Activated gamma-delta T cell treated with anti-CD3 and anti-CD28 coated beads, Interleukin-2, amount 50 U/mL, for 16 hours (primary cell): ENCODE results near the gene PYGB.

ENCODE experiments used
- DNase-seq: peaks from one replicate; pipeline ENCODE4 v3.0.0-alpha.2; 2020; ENCODE audit warnings: low read depth

The PYGB gene

DNA sequence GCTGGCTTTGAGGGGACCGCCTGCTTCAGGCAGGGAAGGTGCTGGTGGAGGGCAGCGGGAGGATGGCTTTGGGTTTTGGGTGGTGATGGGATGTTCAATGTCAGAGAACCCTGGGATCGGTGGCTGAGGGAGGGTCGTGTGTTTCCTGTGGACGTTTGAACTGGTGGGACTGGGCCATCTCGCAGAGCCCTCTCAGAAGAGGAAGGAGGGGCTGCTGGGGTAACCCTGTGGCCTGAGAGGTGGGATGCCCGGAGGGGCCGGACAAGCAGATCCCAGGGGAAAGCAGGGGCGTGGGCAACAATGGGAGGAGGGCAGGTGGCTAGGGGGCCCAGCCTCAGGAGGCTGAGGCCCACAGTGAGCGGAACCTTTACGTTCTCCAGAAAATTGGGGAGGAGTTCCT, 34.9 kb downstream of the PYGB start:
- no peak for DNase-seq

DNA sequence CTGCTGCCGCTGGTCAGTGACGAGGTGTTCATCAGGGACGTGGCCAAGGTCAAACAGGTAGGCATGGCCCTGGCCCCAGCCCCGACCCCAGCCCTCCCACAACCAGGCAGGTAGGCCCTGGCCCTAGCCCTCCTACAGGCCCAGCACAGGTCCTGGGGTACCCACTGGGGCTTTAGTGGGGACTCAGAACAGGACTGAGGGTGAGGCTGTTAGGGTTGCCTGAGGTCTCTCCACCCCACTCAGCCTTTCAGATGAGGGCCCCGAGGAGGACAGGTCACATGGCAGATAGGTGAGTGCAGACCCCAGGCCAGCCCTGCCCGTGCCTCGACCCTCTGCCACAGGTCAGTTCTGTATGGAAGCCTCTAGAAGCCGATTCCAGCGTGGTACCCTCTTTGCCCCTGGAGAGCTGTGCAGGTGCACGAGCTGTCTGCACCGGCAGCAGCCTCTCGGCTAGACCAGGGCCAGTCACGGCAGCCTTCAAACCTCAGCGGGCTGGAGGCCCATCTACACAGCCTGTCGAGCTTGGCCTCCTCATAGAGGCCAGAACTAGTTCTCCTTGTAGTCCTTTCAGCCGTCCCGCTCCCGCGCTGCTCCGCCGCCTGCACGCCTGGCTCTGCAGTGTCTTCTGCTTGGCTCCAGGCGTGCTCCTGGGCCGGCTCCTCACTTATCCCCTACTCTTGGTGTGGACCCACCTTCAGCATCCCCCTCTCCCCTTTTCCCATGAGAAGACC, 35.5 kb downstream of the PYGB start:
- DNase-seq, result no peak

DNA sequence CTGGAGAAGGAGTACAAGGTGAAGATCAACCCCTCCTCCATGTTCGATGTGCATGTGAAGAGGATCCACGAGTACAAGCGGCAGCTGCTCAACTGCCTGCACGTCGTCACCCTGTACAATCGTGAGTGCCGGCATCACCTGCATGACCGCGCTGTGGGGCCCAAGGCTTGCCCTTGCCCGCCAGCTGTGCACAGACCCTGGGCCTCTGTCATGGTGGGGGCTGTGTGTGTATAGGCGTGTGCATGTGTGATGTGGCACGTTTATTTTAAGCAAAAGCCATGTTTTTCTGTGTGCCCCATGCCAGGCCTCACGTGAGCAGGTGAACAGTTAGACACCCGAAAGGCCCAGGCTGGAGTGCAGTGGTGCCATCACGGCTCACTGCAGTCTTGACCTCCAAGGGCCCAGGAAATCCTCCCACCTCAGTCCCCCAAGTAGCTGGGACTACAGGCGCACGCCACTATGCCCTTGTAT, 36.3 kb downstream of the PYGB start:
- DNase-seq, result no peak

DNA sequence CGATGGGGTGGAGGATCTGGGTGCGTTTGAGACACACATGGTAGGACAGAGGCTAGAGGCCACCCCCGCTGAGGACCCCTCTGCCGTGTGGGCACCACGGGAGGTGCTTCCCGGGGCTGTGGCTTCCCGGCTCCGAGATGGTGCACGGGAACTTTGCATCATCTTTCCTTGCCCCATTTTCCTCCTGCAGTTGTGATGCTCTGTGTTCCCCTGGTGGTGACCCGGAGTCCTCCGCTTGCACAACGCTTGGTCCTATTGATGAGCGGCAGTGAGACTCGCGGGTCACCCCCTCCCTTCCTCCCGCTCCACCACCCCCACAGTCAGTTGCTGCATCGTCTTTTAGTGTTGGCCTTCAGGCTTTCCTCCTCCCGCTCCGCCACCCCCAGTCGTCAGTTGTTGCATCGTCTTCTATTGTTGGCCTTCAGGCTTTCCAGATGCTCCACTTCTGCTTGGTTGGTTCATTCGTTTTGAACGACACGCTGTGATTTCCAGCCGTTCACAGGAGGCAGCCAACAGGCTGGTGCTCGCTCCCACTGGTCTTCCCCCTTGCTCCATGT, 37.3 kb downstream of the PYGB start:
- no peak for DNase-seq

DNA sequence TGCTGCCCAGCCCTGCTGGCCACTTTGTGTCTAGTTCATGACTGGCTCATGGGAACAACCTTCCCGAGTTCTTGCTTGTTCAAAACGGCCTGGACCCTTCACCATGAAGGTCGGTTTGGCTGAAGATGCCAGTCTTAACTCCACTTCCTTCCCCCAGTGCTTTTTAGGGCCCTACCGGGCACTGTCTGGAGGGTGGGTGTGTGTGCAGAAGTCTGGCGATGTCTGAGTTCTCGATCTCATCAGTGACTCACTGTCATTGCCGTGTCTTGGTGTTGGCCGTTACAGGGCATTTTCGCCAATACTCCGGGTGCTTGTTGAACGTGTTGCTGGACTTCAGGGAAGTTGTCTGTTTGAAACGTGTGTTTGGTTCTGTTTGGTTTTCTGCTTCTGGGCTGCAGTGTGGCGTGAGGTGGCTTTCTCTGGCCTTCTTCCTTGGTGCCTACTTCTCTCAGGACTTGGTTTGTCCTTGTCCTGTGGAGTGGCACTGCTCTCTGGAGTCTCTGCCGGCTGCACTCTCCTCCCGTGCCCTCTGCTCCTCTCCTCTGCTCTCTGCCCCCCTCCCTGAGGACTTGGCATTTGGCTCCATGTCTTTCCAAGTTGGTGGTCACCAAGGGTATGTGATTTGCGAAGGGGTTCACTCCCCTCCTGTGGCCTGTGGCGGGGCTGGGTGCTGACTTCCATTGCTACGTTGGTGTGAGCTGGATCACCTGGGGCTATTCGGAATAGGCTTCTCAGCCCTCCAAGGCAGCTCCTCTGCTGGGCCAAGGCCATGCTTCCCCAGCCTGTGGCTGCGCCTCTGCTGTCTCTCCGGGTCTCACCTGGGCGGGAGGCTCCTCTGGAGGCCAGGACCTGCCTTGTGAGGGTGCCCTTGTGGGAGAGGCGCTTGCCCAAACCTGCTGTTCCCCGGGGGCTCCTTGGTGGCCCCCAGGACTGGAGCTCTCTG, 38.2 kb downstream of the PYGB start:
- DNase-seq, result no peak

DNA sequence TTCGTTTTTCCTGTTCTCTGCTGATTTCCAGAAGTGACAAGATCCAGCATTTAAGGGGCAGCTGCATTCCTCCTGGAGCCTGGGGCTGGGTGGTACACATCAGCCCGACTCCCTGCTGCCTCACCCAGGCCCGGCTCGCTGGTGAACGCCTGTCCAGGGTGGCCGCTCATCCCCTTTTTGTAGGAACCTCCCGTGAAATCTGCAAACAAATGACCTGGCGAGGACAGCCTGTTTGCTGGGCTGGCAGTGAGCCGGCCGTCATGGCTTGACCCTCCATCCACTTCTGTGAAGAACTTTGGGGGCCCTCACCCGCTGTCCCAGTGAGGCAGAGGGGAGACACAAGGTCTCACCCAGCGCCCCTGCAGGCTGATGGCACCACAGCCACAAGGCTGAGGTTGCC, 39.0 kb downstream of the PYGB start:
- no peak for DNase-seq

DNA sequence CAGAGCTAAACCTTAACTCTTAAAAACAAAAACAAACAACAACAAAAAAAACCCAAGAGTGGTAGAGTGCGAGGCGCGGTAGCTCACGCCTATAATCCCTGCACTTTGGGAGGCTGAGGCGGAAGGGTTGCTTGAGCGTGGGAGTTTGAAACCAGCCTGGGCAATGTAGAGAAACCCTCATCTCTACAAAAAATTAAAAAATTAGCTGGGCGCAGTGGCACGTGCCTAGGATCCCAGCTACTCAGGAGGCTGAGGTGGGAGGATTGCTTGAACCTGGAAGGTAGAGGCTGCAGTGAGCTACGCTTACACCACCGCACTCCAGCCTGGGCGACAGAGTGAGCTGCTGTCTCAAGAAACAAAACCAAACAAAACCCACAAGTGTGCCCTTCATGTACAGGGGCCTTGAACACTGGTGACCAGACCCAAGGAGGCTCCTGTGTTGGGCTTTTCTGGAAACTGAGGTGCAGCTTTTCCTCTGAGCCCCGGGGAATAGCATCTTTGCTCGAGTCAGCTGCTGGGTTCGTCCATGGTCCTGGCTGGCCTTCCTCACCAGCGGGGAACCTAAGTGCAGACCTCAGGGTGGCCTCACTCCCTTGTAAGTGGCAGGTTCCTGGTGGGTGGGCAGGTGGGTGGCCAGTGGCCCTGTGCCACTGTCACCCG, 39.9 kb downstream of the PYGB start:
- DNase-seq, result no peak

DNA sequence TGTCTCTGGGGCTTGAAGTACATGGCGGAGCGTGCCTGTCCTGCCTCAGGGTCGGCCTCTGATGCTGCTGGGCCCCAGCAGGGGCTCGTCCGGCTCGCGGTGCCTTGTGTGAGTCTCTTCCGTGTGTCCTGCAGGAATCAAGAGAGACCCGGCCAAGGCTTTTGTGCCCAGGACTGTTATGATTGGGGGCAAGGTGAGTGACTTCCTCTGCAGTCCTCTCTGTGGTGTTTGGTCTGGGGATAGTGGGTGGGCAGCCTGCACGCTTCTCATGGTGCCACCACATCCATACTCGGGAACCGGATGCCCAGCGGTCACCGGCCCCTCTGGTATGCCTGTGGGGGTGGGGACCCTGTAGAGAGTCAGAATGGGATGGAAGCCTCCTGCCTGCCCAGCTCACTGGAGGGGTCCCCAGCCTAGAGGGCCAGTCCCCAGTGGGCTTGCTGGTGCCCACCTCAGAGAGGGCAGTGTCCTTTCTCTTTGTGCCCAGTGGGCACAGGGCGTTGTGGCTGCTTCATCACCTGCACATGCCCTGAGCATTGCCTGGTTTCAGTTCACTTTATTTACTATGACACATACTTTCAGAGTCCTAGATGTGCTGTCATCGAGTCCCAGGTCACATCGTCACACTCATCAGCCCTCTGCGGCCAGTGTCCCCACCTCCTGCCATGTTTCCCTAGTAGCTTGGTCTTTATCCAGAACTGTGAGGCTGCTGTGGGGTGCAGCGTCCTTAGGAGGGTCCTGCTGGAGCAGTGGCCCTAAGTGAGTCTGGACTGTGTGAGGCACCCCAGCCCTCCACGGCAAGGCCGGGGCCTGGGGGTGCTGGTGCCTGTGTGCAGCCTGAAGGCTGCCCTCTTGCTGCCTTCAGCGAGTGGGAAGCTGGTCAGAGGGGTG, 40.7 kb downstream of the PYGB start:
- DNase-seq, result no peak

DNA sequence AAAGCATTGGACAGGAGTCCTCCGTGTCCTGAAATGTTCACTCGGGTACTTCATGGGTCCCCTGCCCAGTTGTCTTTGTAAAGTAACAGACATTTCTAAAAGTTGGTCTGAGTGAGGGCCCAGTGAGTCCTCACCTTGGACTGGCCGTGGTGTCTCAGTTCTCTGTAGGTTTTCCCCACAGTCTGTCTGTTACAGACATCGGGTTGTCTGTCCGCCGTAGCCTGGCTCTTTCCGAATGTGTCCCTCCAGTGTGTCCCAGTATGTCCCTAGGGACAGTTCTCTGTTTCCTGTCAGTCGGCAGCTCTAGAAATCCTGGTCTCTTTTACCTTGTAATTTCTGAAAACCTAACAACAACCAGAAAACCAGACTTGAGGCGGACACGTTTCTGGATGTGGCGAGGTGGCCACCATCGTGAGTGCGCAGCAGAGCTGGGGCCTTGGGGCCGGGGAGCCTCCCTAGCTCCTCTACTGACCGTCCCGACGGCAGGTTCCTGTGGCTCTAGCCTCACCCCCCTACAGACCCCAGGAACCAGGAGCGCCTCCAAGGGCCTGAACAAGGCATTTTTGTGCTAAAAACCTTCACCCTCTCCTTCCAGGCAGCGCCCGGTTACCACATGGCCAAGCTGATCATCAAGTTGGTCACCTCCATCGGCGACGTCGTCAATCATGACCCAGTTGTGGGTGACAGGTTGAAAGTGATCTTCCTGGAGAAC, 42.2 kb downstream of the PYGB start:
- no peak for DNase-seq

DNA sequence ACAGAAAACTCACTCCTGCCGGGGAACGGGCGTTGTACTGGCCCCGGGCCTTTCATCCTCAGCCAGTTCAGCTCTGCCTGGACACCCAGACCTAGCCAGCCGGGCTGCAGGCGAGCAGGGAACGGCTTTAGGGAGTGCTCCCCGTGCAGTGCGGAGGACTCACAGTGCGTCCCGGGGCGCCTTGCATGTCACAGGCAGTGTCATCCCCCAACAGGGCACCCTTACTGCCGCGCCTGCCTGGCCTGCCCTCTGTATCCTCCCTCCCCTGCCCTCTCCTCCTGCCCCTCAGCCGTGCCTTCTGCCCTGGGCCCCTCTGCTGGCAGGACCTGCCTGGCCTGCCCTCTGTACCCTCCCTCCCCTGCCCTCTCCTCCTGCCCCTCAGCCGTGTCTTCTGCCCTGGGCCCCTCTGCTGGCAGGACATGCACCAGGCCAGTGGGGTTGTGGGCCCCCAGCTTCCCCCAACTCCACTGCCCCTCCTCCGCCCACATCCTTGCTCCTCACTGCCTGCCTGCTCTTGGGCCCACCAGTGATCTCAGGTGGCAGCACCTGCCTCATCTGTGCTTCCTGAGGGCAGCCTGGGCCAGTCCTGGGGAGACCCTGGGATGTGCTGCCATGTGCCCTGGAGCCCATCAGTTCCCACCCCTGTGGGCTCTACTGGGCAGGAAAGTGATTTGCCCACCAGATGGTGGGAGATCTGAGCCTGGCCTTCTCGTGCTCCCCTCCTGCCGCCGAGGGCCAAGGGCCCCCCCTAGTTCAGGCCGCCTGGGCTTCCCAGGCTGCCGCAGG, 43.0 kb downstream of the PYGB start:
- DNase-seq, result no peak

DNA sequence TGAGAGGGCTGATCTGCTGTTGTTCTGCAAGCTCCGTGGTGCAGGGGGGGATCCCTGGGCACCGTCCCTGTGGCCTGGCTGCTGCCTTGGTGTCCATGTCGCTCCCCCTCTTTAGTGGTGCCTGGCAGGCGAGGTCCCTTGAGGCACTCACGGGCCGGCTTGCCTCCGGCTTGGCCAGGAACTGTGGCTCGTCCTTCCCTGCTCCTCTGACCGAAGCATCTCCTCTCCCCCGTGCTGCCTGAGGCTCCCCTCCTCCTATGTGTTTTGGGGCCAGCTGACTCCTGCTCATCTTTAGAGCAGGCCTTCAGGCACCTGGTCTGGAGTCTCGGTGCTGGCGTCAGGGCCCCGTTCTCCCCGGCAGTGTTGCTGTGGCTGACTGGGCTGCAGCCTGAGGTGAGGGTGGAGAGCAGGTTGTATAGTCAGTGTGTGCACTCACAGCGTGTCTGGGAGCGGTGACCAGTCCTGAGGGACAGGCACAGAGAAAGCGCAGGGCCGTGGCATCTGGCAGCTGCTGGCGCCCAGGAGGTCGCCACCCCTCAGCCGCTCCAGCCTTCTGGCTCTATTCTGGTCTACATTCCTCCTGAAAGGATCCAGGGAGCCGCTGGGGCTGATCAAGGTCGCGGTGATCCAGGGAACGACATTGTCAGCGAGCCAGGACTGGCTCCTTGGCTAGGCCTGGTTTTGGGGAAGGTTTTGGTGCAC, 43.7 kb downstream of the PYGB start:
- DNase-seq, result no peak

DNA sequence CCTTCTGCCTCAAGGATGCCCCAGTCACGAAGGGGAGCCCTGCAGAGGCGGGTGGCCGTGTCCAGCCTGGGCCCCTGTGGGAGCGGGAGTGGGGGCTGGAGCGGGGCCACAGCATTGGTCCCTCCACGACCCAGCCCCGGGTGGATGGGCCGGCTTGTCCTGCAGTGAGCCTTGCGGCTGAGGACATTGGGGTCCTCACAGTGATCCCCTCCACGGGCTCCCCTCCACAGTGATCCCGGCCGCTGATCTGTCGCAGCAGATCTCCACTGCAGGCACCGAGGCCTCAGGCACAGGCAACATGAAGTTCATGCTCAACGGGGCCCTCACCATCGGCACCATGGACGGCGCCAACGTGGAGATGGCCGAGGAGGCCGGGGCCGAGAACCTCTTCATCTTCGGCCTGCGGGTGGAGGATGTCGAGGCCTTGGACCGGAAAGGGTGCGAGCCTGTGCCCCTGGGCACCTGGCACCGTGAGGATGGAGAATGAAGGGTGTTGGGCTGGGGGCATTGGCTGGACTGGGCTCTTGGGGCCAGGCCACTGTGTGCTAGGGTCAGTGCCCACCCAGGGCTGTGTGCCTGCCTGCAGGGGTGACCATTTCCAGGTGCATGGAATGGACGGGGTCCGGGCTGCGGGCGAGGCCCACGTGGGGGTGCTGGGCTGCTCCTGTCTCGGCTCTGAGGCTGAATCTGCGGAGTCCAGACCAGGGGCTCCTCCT, 44.4 kb downstream of the PYGB start:
- no peak for DNase-seq

DNA sequence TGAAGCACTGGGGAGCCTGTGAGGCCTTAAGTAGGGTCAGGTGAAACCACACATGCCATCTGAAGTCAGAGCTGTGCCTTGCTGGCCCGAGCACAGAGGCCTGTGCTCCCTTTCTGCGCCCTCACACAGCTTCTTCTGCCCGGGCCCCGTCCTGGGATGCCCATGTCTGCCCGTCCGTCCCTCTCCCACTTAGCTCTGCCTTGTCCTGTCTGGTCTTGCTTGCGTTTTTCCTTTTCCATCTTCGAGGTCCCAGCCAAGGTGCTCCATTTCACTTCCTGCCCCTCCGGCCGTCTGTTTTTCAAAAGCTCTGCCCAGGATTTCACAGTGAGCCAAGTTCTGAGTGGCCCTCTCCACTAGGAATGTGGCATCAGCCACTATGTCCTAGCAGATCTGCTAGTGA, 45.6 kb downstream of the PYGB start:
- no peak for DNase-seq

DNA sequence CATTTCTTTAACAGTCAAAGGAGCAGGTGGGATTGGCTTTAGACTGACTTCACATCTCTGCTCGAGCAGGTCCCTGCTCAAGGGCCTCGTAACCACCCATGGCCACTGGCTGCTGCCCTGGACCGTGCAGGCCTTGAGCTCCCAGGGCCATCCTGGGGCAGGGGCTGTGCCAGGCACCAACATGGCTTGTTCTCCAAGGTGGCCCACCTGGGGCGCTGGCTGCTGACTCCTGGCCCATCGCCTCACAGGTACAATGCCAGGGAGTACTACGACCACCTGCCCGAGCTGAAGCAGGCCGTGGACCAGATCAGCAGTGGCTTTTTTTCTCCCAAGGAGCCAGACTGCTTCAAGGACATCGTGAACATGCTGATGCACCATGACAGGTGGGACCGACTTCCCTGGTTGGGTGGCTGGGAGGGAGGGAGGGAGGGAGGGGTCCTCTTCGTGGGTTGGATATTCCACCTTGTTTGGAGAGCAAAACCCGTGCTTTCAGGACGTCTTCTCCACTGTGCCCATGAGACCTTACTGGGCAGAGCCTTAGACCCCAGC, 46.1 kb downstream of the PYGB start:
- no peak for DNase-seq

DNA sequence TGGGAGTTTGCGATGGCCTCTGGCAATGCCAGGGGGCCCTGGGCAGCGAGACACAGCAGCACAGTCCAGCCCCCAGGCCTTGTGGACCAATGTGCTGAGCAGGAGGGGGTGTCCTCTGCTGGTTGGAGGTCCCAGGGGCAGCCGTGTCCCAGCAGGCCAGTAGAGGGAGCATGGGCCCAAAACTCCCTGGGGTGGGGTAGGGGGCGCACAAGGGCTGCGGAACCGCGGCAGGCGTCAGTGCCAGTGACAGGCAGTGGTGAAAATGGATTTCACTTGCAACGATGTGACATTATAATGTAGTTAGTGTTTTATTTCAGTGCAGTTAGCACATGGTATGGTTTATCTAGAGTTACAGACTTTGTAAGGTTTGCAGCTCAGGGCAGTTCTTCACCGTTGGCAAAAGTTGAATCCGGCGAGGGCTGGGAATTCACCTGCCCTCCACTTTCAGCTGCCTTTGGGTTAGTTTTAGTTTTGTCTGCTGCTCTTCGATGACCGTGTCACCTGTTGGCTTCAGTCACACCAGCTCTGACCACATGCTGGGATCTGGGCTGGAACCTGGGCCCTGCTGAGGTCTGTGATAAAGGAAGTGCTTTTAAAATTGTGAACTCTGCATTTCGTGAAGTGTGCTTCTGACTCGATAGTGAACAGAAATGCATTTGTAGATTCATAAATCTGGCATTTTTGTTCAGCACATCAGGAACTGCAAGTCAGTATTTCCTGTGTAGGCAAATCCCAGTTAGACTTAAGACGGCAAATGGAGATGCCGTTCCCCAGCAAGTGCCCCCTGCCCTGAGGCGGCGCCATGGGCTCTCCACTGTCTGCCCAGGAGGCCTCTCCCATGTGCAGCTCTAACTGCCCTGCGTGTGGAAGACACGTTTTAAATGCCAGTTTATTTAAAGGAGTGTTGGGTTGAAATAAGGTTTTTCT, 46.8 kb downstream of the PYGB start:
- DNase-seq, result peak; percentile 40

DNA sequence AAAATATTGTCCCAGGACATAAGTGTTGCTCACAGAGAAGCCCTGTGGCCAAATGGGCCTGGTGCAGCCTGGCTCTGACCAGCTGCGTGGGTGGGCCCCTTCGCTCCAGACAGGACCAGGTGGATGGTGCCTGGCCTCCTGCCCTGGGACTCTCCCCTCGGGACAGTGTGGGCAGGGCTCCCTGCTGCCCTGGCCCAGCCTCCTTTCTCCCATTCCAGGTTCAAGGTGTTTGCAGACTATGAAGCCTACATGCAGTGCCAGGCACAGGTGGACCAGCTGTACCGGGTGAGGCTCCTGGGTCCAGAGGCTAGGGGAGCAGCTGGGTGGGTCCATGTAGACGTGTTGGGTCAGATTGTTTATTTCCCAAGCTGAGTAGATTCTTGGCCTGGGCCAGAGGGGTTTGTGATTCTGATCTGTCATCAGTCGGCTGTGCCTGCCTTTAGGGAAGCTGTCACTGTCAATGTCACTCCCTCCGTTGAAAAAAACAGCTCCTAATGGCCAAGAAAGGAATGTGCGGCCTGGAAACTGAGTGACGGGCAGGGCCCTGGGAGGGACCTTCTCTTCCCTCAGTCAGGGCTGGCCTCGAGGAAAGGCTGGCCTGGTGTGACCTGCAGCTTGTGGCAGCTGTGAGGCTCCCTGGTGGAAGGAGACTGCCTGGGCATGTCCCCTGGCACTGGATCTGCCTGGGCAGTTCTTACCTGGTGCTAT, 47.7 kb downstream of the PYGB start:
- DNase-seq, result no peak
